MM.1S (cell line): Measurements from ENCODE around the gene RAD23B.

ENCODE experiments used
- EZH2 ChIP-seq: fragments of 300-600 bp; sonication (generic); optimal IDR thresholded peaks from 2 replicates; pipeline ENCODE3; 2017; ENCODE audit warnings: low read depth, mild to moderate bottlenecking, antibody characterized with exemption, low read length, mixed read lengths
- EZH2phosphoT487 ChIP-seq: fragments of 300-600 bp; sonication (generic); IDR thresholded peaks from 2 replicates; pipeline ENCODE4 v1.6.1; 2018; ENCODE audit warnings: antibody characterized with exemption, low read length
- TF ChIP-seq, protein P1 (sequence below): fragments of 300-600 bp; sonication (generic); IDR thresholded peaks from 2 replicates; pipeline ENCODE4 v1.5.1; 2016; ENCODE audit warnings: antibody characterized with exemption, low read length, mixed read lengths

DNA sequence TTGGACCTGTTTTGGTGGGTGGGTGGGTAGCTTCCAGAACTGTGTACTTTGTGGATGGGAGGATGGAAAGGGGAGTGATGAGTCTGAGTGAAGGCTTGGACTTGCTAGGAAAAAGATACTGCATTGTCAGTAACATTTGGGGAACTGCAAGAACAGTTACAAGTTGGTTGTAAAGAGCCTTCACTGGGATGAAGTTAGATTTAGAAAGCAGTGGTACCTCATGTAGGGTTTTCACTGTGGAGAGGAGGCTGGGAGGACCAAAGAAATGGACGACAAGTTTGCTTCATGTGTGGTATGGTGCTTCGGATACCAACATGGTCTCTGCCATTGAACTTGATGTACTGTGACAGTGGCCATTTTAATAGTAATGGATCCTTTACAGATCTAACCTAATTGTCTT, 50.3 kb downstream of the RAD23B start:
- no peak for TF ChIP-seq EZH2
- TF ChIP-seq, protein P1, sequence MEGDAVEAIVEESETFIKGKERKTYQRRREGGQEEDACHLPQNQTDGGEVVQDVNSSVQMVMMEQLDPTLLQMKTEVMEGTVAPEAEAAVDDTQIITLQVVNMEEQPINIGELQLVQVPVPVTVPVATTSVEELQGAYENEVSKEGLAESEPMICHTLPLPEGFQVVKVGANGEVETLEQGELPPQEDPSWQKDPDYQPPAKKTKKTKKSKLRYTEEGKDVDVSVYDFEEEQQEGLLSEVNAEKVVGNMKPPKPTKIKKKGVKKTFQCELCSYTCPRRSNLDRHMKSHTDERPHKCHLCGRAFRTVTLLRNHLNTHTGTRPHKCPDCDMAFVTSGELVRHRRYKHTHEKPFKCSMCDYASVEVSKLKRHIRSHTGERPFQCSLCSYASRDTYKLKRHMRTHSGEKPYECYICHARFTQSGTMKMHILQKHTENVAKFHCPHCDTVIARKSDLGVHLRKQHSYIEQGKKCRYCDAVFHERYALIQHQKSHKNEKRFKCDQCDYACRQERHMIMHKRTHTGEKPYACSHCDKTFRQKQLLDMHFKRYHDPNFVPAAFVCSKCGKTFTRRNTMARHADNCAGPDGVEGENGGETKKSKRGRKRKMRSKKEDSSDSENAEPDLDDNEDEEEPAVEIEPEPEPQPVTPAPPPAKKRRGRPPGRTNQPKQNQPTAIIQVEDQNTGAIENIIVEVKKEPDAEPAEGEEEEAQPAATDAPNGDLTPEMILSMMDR = no peak
- no peak for TF ChIP-seq EZH2phosphoT487
